HG02885 (cell line): ENCODE measurements around the gene HSFX3.
"Not testable (repeated sequence)": the region's sequence is repeated elsewhere in the genome, so short reads cannot be mapped to it uniquely, and the experiment has no call there.

ENCODE experiments used
- ATAC-seq: cut with Tn5 transposase; IDR thresholded peaks from one replicate; pipeline ENCODE4 v1.9.1; 2021; ENCODE audit warnings: mild to moderate bottlenecking; ENCODE audit not compliant: unreplicated experiment, poor library complexity

Gene HSFX3

DNA sequence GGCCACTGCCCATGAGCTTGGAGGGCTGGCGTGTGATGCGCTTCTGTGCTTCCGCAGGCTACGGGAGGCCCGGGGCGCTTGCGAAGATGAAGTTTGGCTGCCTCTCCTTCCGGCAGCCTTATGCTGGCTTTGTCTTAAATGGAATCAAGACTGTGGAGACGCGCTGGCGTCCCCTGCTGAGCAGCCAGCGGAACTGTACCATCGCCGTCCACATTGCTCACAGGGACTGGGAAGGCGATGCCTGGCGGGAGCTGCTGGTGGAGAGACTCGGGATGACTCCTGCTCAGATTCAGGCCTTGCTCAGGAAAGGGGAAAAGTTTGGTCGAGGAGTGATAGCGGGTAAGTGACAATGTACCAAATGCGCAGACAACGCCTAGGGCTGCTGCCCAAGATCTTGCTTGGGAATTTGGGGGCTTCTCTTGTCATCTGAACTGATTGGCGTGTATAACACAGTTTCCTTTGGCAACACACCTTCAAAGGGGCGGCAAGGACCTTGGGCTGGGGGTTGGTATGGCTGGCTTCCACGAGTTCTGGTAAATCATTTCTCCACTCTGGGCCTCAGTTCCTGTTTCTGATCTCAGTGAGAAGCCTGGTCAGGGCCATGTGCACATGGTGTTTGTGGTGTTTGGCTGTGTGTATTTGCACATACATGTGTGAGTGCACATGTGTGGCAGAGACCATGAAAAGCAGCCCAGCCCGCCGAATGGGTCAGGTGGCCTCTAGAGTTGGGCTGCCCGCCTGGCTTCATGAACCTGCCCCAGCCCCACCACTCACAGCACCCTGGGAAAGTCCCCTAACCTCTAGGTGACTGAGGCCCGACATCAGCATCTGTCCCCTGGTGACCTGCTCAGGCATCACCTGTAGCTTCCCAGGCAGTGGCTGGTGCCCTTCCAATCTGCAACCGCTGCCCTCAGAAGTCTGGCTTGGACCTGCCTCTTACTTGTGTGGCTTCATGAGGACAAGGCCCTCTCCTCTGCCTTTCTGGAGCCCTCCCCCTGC lies 3.9 kb downstream of the HSFX3 start:
- not testable (repeated sequence) for ATAC-seq

DNA sequence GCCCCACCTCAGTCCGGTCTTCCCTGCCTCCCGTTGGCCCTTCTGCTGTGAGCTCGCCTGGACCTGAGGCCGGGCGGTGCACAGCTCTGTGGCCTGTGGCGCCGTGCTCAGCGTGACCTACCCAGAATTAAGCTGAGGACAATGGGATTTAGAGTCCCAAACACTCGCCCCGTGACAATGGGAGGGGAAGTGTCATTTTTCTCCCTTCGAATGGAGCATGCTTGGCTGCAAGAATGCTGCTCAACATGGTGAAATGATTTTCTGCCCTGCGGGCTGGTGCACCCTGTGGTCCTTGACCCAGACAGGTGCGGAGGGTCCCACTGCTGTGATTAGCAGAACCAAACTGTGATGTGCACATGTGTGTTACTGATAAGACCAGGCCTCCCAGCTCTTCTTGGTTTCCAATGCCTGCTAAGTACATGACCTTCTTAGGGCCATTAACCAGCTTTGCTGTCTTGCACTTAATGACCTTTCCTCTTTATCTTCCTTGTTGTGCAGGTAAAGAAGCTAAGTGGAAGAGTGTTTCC lies 8.1 kb downstream of the HSFX3 start:
- no peak for ATAC-seq

DNA sequence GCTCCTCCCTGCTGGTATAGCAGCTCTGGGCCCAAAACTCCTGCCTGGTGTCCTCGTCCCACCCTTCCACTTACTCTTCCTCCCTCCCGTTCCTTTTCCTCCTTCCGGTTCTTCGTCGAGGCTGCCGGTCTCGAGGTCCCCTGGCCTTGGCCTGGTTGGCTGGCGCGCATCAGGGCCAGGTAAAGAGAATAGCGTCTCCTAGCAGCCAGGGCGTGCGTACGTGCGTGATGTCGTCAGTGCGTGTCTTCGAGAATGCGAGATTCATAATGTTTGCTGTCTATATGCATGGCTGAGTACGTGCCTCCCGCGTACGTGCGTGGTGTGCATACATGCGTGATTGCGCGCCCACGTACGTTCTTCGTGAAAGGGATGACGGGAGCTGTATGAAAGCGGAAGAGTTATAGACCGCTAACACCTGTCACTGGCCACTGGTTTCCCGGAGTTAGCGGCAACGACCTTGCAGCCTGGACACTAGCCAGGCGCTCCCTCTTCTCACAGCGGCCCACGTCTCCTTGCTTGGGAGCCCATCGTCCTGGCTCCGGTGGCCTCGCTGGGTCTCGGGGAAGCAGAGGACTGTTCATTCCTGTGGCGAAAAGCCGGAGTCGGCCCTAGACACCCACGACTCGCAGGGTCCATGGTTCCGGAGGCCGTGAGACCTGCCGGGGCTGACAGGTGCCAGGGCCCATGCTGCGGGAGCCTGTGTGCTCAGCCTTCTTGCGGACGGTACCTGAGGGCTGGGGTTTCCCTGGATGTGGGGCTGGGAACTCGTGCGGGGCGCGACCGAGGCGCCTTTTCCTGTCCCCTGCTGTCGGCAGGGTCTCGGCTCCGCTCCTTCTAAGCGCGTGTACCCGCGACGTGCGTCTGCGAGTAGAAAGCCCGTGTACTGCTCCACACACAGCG lies 8.9 kb downstream of the HSFX3 start, which contains the start of gene EOLA1:
Gene EOLA1, plus strand, starts transcription at position 392 of the 900 bp plus-strand sequence. CDS start 4,619 bp downstream, outside the sequence.
- ATAC-seq, result peak; percentile 73

DNA sequence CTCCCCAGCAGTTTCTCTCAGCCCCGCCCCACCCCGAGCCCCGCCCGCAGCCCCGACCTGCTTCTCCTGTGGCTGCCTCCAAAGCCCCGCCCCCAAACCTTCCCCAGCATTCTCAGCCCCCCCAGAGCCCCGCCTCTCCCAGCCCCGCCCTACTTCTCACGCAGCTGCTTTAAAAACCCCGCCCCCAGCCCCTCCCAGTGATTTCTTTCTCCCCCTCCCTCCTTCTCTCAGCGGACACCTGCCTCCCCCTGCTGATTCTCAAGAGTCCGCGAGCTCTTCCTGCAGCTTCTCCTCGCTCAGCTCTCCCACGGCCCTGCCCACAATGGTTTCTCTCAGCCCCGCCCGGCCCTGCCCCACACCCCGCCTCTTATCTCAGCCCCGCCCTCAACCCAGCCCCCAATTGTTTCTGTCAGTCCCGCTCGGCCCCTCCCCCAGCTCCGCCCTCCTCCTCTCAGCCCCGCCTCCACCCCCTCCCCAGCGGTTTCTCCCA lies 9.5 kb downstream of the HSFX3 start:
- ATAC-seq, result peak; percentile 31

DNA sequence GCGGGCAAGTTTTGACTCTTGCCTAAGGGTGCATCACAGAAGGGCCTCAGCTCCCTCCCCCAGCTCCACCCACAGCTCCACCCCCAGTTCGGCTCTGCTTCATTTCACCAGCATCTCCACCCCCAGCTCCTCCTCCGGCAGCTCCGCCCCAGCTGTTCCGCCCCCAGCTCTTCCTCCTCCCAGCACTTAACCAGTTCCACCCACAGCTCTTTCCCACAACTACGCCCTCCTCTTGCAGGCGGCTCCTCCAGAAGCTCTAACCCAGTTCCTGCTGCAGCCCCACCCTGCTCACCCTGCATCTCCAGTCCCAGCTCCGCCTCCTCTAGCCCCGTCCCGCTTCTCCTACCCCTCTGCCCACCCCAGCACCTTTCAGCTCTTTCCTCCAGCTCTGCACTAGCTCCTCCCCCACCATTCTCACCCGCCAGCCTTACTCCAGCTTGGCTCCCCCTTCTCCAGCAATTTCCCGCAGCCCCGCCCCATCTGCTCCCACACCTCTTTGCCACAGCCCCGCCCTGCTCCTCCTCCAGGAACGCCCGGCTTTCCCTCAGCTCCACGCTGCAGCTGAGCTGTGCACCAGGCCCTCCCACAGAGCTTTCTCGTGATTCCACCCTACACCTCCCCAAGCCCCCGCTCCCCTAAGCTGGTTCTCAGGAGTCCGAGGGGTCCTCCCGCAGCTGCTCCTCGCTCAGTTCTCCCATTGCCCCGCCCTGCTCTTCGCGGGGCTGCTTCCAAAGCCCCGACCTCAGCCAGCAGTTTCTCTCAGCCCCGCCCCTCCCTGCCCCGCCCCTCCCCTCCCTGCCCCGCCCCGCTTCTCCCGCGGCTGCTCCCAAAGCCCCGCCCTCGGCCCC lies 10.2 kb downstream of the HSFX3 start:
- peak; percentile 41 for ATAC-seq

DNA sequence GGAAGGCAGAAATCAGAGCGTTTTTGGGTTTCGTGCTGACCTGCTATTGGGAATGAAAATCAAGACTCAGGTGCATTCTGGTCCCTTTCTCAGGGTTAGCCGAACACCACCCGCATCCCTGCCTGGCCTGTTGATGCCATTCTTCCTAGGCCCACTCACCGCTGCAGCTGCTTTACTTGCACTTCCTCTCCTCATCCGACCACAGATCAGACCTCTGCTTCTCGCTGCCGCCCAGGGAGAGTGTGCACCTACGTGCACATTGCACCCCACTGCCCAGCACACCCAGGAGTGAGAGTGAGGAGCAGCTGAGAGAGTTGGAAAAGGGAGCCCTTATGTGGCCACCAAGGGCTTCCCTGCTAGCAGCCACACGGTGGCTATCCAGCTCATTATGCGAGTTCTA lies 12.2 kb downstream of the HSFX3 start:
- ATAC-seq, result peak; percentile 19

DNA sequence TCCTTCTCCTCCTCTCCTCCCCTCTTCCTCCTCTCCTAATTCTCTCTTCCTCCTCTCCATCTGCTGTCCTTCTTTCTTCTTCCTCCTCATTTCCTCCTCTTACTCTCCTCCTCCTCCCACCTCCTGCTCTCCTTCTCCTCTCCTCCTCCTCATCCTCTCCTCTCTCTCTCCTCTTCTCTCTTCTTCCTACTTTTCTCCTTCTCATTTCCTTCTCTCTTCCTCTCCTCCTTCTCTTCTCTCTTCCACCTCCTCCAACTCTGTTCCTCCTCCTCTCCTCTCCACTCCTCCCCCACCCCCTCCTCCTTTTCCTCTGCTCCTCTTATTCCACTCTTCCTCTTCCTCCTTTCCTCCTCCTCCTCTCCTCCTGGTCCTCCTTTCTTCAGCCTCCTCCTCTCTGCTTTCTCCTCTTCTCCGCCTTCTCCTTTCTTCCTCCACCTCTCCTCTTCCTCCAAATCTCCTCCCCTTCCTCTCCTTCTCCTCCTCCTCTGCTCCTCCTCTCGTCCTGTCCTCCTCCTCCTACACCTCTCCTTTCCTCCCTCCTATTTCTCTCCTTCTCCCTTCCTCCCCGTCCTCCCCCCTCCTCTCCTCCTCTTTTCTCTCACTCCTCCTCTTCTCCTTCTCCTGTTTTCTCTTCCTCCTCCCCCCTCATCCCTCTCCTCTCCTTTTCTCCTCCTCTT lies 14.7 kb downstream of the HSFX3 start:
- not testable (repeated sequence) for ATAC-seq

DNA sequence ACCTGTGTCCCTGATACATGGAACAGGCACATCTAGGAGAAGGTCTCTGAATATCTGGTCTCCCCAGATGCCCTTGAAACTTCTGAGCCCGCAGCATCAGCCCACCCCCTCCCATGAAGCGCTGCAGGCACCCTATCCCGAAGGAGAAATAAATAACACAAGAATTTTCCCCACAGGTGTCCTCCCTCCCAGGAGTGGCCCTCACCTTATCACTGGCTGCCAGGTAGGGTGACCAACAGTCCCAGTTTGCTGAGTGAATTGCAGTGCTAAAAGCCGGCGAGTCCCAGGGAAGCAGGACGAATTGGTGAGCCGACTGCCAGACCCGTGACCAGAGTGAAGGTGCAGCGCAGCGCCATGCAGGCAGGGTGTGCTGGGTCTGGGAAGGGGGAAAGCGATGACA lies 15.7 kb downstream of the HSFX3 start:
- ATAC-seq, result not testable (repeated sequence)

DNA sequence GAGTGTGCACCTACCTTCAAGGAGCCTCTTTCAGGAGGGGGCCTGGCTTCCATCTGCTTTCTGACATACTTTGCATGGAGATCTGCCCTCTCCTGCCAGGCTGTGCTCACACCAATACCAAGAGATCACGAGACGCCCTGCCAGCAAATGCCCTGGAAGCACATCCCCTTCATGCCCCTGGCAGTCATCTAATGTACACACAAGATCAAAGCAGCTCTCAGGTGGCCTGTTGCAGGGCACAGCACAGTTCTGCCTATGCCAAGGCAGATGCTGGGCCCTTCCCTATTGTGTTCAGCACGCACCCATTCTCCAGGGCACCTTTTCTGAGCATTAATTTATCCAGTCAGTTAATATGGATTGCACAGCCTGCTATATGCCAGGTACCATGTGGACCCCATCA lies 16.9 kb downstream of the HSFX3 start:
- not testable (repeated sequence) for ATAC-seq

DNA sequence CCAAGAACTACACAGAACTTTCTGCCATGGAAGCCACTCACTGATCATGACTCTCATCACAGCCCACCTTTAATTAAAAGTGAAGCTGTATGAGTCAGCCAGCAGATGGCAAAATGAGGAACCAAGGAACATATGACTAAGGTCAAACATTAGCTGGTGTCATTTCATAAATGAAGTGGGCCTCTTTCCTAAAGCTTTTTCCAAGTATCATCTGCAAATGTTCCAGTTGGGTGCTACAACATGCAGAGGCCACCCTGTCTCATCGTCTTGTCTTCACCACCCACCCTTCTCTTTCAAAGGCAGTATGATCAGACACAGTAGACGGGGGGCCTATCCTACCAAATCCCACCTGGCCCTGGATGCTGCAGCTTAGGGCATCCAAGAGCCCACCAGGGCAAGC lies 18.1 kb downstream of the HSFX3 start:
- ATAC-seq, result peak; percentile 67

DNA sequence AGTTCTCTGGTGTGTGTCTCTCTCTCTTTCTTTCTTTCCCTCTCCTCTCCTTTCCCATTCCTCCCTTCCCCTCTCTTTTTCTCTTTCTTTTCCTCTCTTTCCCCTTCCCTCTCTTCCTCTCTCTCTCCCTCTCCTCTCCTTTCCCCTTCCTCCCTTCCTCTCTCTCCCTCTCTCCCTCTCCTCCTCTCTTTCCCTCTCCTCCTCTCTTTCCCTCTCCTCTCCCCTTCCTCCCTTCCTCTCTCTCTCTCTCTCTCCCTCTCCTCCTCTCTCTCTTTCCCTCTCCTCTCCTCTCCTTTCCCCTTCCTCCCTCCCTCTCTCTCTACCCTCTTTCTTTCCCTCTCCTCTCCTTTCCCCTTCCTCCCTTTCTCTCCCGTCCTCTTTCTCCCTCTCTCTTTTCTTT lies 21.3 kb downstream of the HSFX3 start:
- no peak for ATAC-seq

DNA sequence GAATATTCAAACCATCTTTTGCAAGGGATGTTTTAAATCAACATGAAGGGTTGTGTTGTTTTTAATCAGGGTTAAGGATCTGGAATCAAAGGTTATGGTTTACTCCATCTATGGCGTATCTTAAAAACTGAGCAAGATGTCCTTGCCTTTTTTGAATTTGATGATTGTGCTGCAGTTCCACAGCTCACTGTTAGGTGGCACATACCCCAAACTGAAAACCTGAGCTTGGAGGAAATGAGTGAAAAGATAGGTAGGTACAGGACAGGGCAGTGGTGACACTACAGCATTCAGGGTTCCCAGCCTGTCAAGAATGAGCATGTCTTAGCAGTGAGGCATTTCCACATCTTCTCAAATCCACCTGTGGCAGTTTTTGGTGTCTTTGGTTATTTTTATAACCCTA lies 22.0 kb downstream of the HSFX3 start:
- peak; percentile 40 for ATAC-seq

DNA sequence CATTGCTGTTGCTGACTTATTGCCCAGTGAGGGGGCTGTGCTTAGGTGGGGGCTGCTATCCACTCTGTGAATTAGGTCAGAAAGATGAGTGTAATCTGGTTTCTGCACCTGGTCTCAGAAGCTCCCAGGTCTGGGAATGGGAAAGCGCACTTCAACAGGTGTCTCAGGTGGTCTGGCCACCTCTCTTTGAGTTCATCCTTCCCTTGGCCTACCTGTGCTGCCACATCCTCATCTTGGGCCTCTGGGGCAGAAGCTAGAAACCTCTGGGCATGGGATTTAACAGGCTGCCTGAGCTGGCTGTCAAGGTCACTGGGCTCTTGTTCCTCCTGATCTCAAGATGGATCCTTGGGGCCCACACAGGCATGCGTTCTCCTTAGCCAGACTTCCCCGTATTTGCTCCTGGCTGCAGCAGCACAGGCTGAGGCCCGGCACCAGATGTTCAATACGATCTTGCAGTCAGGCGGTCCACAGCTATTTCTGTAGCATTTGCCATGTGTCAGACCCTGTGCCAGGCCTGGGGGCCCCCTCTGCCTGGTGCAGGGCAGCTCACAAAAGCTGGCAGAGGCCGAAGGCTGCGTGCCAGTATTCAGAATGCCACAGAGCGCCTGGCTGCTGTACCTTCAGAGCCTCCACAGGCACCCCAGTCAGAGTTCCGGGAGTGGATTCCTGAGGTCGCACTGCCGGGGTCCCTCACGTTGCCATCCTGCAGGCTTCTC lies 23.2 kb downstream of the HSFX3 start:
- not testable (repeated sequence) for ATAC-seq

DNA sequence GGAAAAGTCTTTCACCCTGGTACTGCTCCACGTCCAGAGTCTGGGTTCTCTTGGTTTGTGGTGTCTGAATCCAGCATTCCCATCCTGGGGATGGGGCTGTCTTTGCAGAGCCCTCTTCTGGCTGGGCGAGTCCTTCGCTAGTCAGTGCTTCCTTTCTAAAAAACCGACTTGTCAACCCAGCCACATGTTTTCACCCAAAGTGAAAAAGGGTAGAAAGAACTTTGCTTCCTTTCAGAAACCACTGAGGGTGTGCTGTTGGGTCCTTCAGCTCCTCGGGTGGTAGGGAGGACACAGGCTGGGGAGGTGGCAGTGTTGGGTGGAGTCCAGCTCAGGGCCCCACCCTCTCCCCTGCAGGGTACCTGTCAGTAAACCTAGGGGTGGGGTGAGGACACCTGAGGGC lies 23.8 kb downstream of the HSFX3 start:
- peak; percentile 38 for ATAC-seq

DNA sequence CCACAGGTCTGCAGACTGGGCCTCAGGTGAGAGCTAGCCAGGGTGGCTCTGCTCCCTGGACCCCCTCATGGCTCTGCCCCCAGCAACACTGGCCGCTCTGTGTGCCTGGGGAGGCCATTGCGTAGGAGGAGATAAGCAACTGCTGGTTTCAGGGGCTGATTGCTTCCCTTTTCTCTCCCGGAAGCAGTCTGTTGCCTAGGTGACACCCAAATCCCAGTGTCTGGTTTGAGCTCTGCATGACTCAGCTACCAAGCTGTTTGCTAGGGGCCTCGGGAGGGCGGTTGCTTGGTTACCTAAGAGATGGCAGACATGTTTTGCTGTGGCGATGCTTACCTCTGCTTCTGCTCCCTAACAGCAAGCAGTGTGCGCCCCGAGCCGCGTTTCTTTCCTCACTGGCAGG lies 24.3 kb downstream of the HSFX3 start:
- peak; percentile 91 for ATAC-seq

DNA sequence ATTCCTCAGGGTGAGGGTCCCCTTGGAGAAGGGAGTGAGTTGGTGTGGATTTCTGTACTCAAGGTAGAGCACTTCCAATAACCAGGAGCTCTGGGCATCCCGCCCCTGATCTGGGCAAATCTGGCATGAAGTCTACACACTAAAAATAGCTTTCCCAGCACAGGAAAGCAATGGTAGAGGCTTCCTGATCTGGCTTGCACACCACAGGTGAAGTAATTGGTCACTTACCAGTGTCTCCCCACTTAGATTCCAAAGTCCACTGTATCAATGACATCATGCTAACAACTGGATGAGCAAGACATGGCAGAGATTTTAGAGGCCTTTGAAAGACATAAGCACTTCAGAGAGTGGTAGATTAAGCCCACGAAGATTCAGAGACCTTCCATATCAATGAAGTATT lies 26.8 kb downstream of the HSFX3 start:
- ATAC-seq, result no peak

DNA sequence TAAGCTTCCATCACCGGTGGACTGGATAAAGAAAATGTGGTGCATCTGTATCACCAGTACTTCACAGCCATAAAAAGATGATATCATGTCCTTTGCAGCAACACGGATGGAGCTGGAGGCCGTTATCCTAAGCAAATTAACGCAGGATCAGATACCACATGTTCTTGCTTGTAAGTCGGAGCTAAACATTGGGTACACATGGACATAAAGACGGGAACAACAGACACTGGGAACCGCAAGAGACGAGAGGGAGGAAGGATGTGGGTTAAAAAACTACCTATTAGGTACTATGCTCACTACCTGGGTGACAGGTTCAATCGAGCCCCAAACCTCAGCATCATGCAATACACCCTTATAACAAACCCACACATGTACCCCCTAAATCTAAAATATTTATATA lies 28.3 kb downstream of the HSFX3 start:
- ATAC-seq, result no peak

DNA sequence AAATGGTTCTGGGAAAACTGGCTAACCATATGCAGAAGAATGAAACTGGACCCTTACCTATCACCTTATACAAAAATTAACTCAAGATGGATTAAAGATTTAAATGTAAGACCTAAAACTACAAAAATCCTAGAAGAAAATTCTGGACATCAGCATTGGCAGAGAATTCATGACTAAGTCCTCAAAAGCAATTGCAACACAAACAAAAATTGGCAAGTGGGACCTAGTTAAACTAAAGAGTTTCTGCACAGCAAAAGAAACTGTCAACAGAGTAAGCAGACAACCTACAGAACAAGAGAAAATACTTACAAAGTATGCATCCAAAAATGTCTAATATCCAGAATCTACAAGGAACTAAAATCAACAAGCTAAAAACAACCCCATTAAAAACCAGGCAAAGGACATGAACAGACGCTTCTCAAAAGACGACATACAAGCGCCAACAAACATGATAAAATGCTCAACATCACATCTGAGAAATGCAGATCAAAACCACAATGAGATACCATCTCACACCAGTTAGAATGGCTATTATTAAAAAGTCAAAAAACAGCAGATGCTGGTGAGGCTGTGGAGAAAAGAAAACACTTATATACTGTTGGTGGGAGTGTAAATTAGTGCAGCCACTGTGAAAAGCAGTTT lies 29.0 kb downstream of the HSFX3 start:
- not testable (repeated sequence) for ATAC-seq
